Kidney (tissue), 14 donors: ENCODE data around the gene MEN1. TPM values are rescaled to one million over a fixed set of nuclear protein-coding genes. Genes with fewer than 3 reads are reported as not detected.

Experiments used
- DNase-seq, 5 donors: peaks; one replicate each; pipeline ENCODE4 v3.0.0-alpha.2; 2013 to 2020
- FAIRE-seq: peaks from 2 replicates; lab custom pipeline; 2012; peaks lifted over from hg19 to GRCh38; lab: Jason Lieb, UNC
- H3K27ac ChIP-seq, 2 donors: one replicate each; pipeline ENCODE4 v1.7.0; 2013; ENCODE audit warnings: low read depth in 2 of 2, low read length in 2 of 2, inconsistent platforms in 1 of 2
- H3K27me3 ChIP-seq: one replicate; pipeline ENCODE4 v1.7.1; 2013; ENCODE audit warnings: low read length, inconsistent platforms; ENCODE audit not compliant: control insufficient read depth, insufficient read depth
- H3K36me3 ChIP-seq, 3 donors: one replicate each; pipeline versions ENCODE4 v1.7.0 to v1.7.1; 2013; ENCODE audit warnings: low read length in 3 of 3, control low read depth in 1 of 3, inconsistent platforms in 1 of 3; ENCODE audit not compliant: insufficient read depth in 3 of 3, control insufficient read depth in 2 of 3
- H3K4me1 ChIP-seq, 3 donors: one replicate each; pipeline versions ENCODE4 v1.7.0 to v1.7.1; 2013; ENCODE audit warnings: low read length in 3 of 3, inconsistent platforms in 1 of 3, low read depth in 1 of 3; ENCODE audit not compliant: control insufficient read depth in 2 of 3, insufficient read depth in 2 of 3
- H3K4me3 ChIP-seq, 3 donors: one replicate each; pipeline versions ENCODE4 v1.7.0 to v1.8.1; 2013; ENCODE audit warnings: low read length in 3 of 3, control low read depth in 1 of 3, inconsistent platforms in 1 of 3
- H3K9ac ChIP-seq, 3 donors: one replicate each; pipeline versions ENCODE4 v1.7.0 to v1.7.1; 2013; ENCODE audit warnings: low read length in 3 of 3, control low read depth in 1 of 3, inconsistent platforms in 1 of 3
- H3K9me3 ChIP-seq, 3 donors: one replicate each; pipeline versions ENCODE4 v1.7.0 to v1.7.1; 2013; ENCODE audit warnings: low read length in 3 of 3, control low read depth in 1 of 3, inconsistent platforms in 1 of 3; ENCODE audit not compliant: control insufficient read depth in 2 of 3, insufficient read depth in 1 of 3
- CTCF ChIP-seq: IDR thresholded peaks from 3 replicates; pipeline ENCODE4 v1.5.1; 2012; ENCODE audit warnings: mild to moderate bottlenecking, moderate library complexity, borderline replicate concordance; ENCODE audit not compliant: insufficient read depth; ENCODE audit errors: extremely low read depth
- intact Hi-C: fragments of 100-400 bp; cut with DNase I; formaldehyde crosslinking; loops from one replicate; pipeline ENCODE4 v1.11.1; 2022
- polyA plus RNA-seq: library from polyadenylated mRNA; stranded (reverse); fragments of 350-450 nt; fragmentation: Illumina TruSeq; extraction: RNeasy Lipid Tissue Mini Kit (QIAGEN cat#74804); gene quantifications from one replicate; pipeline ENCODE4 v1.2.3, GENCODE V29; 2014; ENCODE audit warnings: low read depth, low replicate concordance; ENCODE audit not compliant: insufficient read depth
- total RNA-seq: library from RNA; stranded (reverse); fragmentation: NEBNext Ultra II Directional; extraction: Animal tissue kit (Norgen Biotek cat#: 25700); gene quantifications from one replicate; pipeline ENCODE4 v1.2.1, GENCODE V29; 2021
- donor health status: control.
- donor health status: control.
- donor health status: control.
- donor health status: control.
- donor health status: control.
- donor health status: DM: yes; HTN: yes; CAD: no.
- donor health status: Normal renal cell carcinoma (clear cell type).

MEN1 gene
- total and polyA plus RNA-seq, 2 donors from 2014 or later: 20.9 to 24.0 TPM

GRCh38 chr11:64759722-64760719, 50.3 kb downstream of the MEN1 start, which contains the start of gene PYGM:
Gene PYGM, minus strand, starts transcription at chr11:64759974. Its CDS starts 76 bp downstream, at chr11:64759898.
- no peak within 1 kb of the TSS for H3K27ac ChIP-seq
- intact Hi-C loops: no loop called here
- DNase-seq: peak; percentile 65 to 96 (median 82)

GRCh38 chr11:64759131-64759721, 51.1 kb downstream of the MEN1 start:
- peaks cover 0 to 10% (median 5%) of the 10 kb centered on the region in 3 donors for H3K36me3 ChIP-seq
- no peaks in the 10 kb centered on the region for H3K27me3 ChIP-seq
- H3K9ac ChIP-seq: no peak overlapping the region
- no peak for TF ChIP-seq CTCF
- intact Hi-C loops: no loop called here
- FAIRE-seq (no peak), DNase-seq (peak in 4 of 5 donors; percentile 53 to 83 (median 68))
- H3K4me1 ChIP-seq: peaks cover 3 to 39% (median 30%) of the 10 kb centered on the region in 3 donors
- no peak overlapping the region for H3K27ac ChIP-seq
- H3K9me3 ChIP-seq: no peaks in the 10 kb centered on the region
- no peak overlapping the region for H3K4me3 ChIP-seq

More at GRCh38 chr11:64759722-64760719, 50.3 kb downstream of the MEN1 start, which contains the start of gene PYGM:
- H3K9ac ChIP-seq: no peak within 1 kb of the TSS
- FAIRE-seq: no peak
- peaks cover 3 to 18% (median 11%) of the 10 kb centered on the region in 3 donors for H3K36me3 ChIP-seq
- H3K4me1 ChIP-seq: peaks cover 3 to 46% (median 30%) of the 10 kb centered on the region in 3 donors
- no peak for TF ChIP-seq CTCF
- H3K4me3 ChIP-seq: no peak within 1 kb of the TSS
- no peaks in the 10 kb centered on the region for H3K9me3 ChIP-seq
- H3K27me3 ChIP-seq: no peaks in the 10 kb centered on the region

- Histone ChIP-seq H3K27me3 (no peaks in the 10 kb centered on the region), H3K9me3 (no peaks in the 10 kb centered on the region), H3K4me3 (no peak overlapping the region), H3K27ac (no peak overlapping the region), H3K4me1 (peaks cover 3 to 32% (median 25%) of the 10 kb centered on the region in 3 donors), H3K36me3 (peaks cover 0 to 4% (median 2%) of the 10 kb centered on the region in 3 donors), H3K9ac (no peak overlapping the region)
- TF ChIP-seq CTCF: no peak
- no peak for FAIRE-seq
- peak in 2 of 5 donors; percentile 52 to 64 for DNase-seq
- intact Hi-C loops: no loop called here
These were observed 51.8 kb downstream of the MEN1 start for GRCh38 chr11:64758330-64759079.
